ENCODE data around the gene PCP4L1. TPM values are rescaled to one million over a fixed set of nuclear protein-coding genes. Genes with fewer than 3 reads are reported as not detected.

The PCP4L1 gene
- total and polyA plus RNA-seq, 2 experiments from 2014 or later: 1.4 to 1.7 TPM

DNA sequence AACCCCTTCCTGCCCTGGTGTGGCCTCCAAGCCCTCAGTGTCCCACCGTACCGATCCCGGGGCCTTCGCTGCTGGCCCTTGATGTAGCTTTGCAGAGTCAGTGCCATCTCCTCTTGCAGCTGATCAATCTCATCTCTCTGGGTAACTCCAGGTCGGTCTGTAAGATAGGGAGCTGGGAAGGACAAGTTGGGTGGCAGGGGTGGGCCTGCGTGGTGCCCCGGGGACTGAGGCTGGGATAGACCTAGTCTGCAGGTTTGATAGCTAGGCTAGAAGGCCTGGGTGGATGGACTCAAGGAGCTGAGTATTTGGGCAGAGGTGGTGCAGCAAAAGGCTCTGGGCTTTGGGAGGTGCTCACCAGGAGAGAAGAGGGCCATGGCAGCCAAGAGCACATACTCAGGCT lies 27.8 kb upstream of the PCP4L1 start:
- H3K27ac ChIP-seq: no peak overlapping the region
- peaks cover 4% of the 10 kb centered on the region for H3K79me2 ChIP-seq
- no peak overlapping the region for H2AFZ ChIP-seq
- no peaks in the 10 kb centered on the region for H3K36me3 ChIP-seq (replicated peaks; ENCODE audit: insufficient read depth, low read depth)
- H3K27me3 ChIP-seq: no peaks in the 10 kb centered on the region
- no peaks in the 10 kb centered on the region for H3K9me3 ChIP-seq (ENCODE audit: low read depth)
- DNase-seq (ENCODE audit: low spot score): no peak
- no peaks in the 10 kb centered on the region for H4K20me1 ChIP-seq (ENCODE audit: insufficient read depth, poor library complexity, severe bottlenecking)
- TF ChIP-seq, protein P1, sequence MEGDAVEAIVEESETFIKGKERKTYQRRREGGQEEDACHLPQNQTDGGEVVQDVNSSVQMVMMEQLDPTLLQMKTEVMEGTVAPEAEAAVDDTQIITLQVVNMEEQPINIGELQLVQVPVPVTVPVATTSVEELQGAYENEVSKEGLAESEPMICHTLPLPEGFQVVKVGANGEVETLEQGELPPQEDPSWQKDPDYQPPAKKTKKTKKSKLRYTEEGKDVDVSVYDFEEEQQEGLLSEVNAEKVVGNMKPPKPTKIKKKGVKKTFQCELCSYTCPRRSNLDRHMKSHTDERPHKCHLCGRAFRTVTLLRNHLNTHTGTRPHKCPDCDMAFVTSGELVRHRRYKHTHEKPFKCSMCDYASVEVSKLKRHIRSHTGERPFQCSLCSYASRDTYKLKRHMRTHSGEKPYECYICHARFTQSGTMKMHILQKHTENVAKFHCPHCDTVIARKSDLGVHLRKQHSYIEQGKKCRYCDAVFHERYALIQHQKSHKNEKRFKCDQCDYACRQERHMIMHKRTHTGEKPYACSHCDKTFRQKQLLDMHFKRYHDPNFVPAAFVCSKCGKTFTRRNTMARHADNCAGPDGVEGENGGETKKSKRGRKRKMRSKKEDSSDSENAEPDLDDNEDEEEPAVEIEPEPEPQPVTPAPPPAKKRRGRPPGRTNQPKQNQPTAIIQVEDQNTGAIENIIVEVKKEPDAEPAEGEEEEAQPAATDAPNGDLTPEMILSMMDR (IDR thresholded peaks at IDR 0.05; ENCODE audit: poor library complexity): no peak
- no peak for TF ChIP-seq EZH2 (IDR thresholded peaks at IDR 0.05; ENCODE audit: borderline replicate concordance)
- TF ChIP-seq EZH2phosphoT487 (IDR thresholded peaks at IDR 0.05; ENCODE audit: low read depth, severe bottlenecking, unreplicated experiment): no peak
- H3K4me1 ChIP-seq (ENCODE audit: insufficient read depth): peaks cover 10% of the 10 kb centered on the region
- 97% methylated on average over 7 of the region's 7 CpGs for WGBS (ENCODE audit: low lambda C conversion rate, missing lambda C conversion rate)
- H3K9me2 ChIP-seq (replicated peaks; ENCODE audit: insufficient read depth): no peaks in the 10 kb centered on the region
- no peak overlapping the region for H3K4me2 ChIP-seq
- H3K4me3 ChIP-seq: no peak overlapping the region

DNA sequence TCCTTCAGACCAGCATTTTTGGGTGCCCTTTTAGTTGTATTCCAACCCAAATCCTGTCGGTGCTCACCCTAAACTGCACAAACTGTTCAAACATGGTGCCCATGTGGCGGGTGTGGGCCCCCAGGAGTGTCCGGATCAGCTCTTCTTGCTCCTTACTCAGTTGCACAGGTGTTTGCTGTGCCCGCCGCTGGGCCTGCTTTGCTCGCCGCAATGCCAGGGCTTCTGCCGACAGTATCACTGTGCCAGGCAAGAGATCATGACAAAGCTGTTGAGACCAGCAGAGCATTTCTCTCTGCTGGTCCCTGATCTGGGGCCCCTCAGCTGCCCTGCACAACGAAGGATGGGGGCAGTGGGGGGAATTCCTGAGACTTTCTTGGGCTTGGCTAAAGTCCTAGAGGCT lies 25.4 kb upstream of the PCP4L1 start:
- no peaks in the 10 kb centered on the region for H3K36me3 ChIP-seq (replicated peaks; ENCODE audit: insufficient read depth, low read depth)
- TF ChIP-seq, protein P1 (IDR thresholded peaks at IDR 0.05; ENCODE audit: poor library complexity): no peak
- TF ChIP-seq EZH2 (IDR thresholded peaks at IDR 0.05; ENCODE audit: borderline replicate concordance): no peak
- TF ChIP-seq EZH2phosphoT487 (IDR thresholded peaks at IDR 0.05; ENCODE audit: low read depth, severe bottlenecking, unreplicated experiment): no peak
- H2AFZ ChIP-seq: no peak overlapping the region
- H3K27me3 ChIP-seq: no peaks in the 10 kb centered on the region
- no peaks in the 10 kb centered on the region for H4K20me1 ChIP-seq (ENCODE audit: insufficient read depth, poor library complexity, severe bottlenecking)
- WGBS (ENCODE audit: low lambda C conversion rate, missing lambda C conversion rate): 91% methylated on average over 9 of the region's 9 CpGs
- DNase-seq (ENCODE audit: low spot score): no peak
- H3K9me2 ChIP-seq (replicated peaks; ENCODE audit: insufficient read depth): no peaks in the 10 kb centered on the region
- H3K4me2 ChIP-seq: no peak overlapping the region
- no peak overlapping the region for H3K27ac ChIP-seq
- no peak overlapping the region for H3K4me3 ChIP-seq
- H3K9me3 ChIP-seq (ENCODE audit: low read depth): no peaks in the 10 kb centered on the region
- H3K79me2 ChIP-seq: no peaks in the 10 kb centered on the region
- H3K4me1 ChIP-seq (ENCODE audit: insufficient read depth): no peaks in the 10 kb centered on the region

DNA sequence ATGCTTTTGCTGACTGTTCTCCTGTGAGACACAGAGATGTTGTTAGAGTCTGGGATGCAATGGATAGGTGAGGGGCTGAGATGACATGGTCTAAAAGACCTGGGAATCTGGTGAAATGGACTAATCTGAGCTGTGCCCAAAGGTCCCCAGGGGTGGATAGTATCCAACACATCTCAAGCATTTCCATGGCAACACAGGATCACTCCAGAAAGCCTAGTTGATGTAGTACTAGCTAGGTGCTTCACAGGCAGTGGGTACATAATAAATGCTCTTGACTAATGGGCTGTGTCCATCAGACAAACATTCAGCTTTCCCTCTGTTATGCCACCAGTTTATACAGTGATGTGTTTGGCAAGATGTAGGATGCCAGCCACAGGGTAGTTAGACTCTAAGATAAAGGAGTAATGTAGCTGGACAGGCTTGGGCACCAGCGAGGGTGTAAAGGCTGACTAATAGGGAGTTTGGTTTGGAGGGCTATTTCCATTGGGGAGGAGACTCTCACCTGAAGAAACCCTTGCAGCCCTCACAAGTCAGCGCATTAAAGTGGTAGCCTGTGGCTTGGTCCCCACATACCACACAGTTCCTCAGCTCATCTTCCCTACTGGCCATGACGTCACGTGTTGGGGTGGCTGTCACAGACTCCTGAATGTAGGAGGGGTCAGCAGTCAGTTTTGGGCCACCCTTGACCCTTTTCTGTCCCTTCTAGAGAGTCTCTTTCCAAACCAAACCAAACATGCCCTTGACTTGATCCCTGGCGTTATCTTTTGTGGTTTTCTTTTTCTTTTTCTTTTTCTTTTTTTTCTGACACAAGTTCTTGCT lies 22.4 kb upstream of the PCP4L1 start:
- no peaks in the 10 kb centered on the region for H3K36me3 ChIP-seq (replicated peaks; ENCODE audit: insufficient read depth, low read depth)
- H3K79me2 ChIP-seq: no peaks in the 10 kb centered on the region
- no peak for DNase-seq (ENCODE audit: low spot score)
- H4K20me1 ChIP-seq (ENCODE audit: insufficient read depth, poor library complexity, severe bottlenecking): no peaks in the 10 kb centered on the region
- H3K27ac ChIP-seq: no peak overlapping the region
- H3K4me3 ChIP-seq: no peak overlapping the region
- no peak overlapping the region for H2AFZ ChIP-seq
- no peaks in the 10 kb centered on the region for H3K4me1 ChIP-seq (ENCODE audit: insufficient read depth)
- TF ChIP-seq, protein P1 (IDR thresholded peaks at IDR 0.05; ENCODE audit: poor library complexity): no peak
- TF ChIP-seq EZH2phosphoT487 (IDR thresholded peaks at IDR 0.05; ENCODE audit: low read depth, severe bottlenecking, unreplicated experiment) (no peak), EZH2 (IDR thresholded peaks at IDR 0.05; ENCODE audit: borderline replicate concordance) (no peak)
- WGBS (ENCODE audit: low lambda C conversion rate, missing lambda C conversion rate): 88% methylated on average over 5 of the region's 5 CpGs
- no peaks in the 10 kb centered on the region for H3K9me3 ChIP-seq (ENCODE audit: low read depth)
- H3K9me2 ChIP-seq (replicated peaks; ENCODE audit: insufficient read depth): no peaks in the 10 kb centered on the region
- H3K4me2 ChIP-seq: no peak overlapping the region
- H3K27me3 ChIP-seq: no peaks in the 10 kb centered on the region

Measured in hepatocyte (in vitro differentiated cells).